Measurements from ENCODE around the gene SLC22A5.
"Not testable (repeated sequence)": the region's sequence is repeated elsewhere in the genome, so short reads cannot be mapped to it uniquely, and the experiment has no call there.

The SLC22A5 gene

DNA sequence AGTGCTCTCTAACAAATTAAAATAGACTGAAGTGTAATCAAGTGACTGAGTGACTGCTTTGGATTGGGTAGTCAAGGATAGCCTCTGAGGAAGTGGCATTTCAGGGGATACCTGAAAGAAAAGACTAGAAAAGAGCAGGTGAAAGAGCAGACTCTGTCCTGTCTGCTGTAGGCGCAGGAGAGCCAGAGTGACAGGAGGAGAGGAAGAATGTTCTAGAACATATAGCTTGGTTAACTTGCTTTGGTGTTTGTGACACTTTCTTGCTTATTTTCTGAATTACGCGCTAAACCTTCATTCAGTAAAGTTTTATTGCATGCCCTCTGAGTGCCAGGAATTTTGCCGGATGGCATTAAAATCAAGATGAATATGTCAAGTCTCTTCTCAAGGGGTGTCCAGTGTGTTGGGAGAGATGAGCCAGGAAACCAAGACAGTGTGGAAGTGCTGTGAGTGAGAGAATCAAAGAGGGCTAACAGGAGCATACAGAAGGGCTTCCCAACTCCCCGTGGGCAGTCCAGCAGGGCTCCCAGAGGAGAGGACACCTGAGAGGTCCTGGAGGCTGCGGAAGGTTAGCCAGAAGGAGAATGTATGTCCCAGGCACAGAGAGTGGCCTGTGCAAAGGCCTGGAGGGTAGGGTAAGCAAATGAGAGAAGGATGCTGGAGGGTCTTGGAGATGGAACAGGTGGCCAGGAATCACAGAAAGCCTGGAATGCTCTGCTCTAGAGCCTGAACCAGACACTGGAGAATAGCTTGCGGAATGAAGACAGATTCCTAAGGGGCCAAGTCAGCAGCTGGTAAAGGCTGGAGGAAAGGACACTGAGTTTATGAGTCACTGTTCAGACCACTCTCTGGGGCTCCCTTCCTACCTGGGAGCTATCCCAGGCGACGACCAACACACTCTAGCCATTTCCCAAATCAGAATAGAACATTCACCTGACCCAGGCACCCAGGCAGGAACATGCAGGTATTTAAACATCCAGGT is 59.3 kb downstream of the SLC22A5 start:
- DNase-seq, result no peak

DNA sequence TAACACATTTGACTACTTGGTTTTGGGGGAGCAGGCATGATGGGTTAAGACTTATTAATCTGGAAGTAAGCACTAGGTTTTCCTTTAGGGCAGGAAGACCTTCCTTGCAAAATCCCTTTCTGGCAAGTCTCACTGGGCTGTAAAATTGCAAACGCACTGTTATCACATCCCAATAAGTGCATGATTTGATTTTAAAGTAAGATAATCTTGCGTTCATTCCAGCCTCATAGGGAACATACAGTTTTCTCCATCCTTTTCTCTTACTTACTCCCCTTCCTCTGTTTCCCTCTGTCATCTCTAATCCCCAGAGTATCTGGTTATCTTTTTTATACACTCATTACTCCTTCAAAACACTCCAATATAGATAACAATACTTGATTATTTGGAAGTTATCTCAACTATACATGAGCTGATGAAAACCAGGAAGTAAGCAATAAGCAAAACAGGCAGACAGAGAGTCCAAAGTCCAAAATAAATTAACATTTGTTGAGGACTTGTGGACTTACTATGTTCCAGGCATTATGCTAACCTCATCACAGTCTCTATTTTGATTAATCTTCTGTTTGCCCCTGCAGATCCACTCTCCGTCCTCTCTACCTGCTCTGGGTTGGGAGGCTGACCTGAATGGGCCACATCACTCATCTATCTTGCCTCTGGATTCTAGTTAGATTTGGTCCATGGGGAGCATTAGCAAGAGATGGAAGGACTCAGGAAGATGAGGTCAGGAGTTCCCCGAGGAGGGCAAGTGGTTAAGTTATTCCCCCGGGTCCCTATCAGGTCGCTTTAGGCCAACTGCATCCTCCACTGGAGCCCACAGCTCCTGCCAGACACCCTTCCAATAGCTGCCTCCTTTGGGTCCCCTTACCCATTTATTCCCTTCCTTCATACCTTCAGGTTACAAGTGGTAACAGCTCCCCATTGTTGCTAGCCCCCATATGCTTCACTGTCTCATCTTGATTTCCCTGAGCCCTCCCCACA is 60.2 kb downstream of the SLC22A5 start:
- no peak for DNase-seq

DNA sequence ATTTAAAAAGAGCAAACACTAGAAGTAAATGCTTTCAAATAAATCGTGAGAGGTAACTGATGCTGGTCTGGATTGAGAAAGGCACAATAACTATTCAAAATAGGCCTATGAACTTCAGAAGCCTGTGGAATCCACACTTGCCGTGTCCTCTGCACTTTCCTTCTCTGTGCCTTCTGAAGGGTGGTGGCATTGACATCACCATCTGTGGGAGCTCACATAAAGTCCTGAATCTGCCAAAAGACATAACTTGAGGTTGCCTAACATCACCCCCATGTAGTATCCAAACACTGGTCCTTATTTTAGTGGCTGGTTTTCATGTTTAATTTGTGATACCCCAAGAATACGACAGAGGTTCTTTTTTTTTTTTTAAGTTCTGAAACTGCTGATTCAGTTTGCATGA is 61.2 kb downstream of the SLC22A5 start:
- no peak for DNase-seq

DNA sequence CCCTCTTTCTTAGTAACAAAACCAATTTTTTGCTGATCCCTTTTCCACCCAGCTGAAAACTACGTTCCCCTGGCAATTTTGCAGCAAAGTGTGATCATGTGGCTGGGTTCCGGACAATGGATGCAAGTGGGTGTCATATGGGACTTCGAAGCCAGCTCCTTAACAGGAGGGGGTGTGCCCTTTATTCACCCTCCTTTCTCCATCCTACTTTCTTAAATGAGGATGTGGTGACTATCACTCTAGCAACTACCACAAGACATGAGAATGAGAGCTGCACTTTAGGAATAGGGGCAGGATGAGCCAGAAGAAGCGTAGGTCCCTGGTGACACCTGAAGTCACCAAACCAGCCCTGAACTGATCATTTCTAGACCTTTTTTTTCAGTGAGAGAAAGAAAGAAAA is 62.1 kb downstream of the SLC22A5 start:
- no peak for DNase-seq

DNA sequence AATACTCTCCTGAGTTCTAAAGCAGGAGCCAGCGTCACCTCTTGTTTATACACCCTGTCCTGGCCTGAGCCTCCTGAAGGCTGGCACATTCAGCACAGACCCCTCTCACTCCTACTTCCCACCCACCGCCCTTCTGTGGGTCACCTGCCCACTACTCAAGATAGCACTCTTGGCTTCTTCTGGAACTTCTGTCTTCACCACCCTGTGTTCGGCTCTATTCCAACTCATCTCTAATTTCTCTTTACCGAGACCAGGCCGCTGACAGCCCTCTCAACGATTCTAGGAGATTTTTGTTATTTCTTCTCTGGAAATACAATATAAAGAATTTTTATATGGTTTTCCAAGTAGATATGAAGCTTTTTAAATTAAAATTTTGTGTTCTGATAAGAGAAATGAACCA is 63.6 kb downstream of the SLC22A5 start:
- DNase-seq, result no peak

DNA sequence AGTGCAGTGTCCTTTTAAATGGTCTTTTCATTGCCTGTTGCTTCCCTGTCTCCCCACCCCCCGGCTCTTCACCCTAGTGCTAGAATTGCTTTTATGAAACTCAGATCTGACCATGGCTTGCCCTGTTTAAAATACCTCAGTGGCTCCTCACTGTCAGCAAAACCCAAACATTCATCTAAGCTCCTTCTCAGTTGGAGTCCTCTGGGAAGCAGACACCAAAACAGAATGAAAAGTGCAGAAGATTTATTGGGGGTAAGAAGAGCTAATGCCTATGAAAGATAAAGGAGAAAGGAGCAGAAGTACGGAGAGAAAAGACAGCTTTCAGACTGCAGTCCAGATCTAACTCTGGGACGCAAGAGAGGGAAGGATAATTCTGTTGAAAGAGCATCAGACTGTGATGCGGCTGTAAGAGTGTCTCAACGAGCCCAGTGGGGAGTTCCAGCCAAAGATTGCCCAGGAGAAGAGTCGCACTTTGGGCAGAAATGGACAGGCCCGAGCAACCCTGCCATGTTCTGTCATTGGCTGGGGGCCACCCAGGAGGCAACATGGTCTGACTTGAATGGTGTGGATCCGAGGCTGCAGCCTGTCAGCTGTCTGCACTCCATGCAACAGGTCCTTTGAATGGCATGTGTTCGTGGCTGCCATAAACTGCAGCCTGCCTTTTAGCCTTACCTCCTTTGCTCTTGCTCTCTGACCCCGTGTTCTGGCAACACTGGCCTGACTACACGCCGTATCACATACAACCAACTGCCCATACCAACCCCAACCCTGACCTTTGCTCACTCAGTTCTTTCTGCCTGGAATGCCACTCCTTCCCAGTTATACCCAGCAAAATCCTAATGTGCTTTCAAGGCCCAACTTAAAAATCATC is 65.1 kb downstream of the SLC22A5 start:
- DNase-seq, result no peak

DNA sequence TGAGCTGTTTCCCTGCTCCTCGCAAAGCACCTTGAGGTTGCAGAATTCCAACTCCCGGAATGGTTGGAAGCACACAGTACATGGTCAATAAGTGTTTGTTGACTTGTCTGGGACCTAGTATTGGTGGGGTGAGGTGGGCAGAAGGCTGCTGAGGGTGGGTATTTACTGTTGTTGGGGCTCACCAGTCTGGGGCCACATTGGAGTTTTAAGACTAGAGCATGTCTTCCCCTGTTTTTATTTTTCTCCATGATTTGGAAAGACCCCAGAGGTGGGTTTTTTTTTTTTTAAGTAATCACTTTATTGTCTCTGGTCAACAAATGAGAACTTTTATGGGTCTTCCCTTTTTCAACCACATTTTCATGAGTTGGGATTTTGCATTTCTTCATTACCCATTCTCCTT is 65.9 kb downstream of the SLC22A5 start:
- DNase-seq, result no peak

DNA sequence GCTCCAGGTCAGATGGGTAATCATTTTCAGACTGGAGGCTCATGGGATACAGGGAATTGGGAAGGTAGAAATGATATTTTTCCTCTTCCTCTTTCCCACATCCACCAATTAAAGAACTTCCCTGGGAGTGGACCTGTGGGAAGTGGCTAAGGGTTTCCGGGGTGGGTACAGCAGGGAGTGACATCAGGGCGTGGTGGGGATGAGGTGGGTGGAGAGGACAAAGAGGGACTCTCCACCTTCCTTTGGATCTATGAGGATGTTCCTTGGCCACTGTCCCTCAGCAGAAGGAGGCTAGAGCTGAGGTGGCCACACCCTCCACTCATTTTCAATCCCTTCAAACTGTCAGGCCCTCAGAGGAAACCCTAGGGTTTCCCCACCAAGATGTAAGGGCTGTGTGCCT is 66.4 kb downstream of the SLC22A5 start:
- DNase-seq, result no peak

DNA sequence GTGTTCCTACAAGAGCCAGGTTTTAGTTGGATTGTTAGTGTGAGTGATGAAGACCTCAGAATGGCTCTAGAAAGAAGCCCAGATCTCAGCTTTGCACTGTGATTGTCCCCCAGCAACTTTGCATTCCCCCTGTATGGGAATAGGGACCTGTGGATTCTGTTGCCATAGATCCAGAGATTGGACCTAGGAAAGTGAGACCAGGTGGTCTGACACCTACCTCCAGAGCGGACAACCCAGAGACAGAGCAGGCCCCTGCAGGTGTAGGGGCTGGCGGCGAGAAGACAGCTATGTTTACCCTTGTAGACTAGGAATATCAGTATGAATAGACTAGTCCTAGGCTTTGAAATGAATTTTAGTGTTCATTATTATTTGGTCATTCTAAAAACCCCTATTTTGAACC is 67.4 kb downstream of the SLC22A5 start:
- no peak for DNase-seq

DNA sequence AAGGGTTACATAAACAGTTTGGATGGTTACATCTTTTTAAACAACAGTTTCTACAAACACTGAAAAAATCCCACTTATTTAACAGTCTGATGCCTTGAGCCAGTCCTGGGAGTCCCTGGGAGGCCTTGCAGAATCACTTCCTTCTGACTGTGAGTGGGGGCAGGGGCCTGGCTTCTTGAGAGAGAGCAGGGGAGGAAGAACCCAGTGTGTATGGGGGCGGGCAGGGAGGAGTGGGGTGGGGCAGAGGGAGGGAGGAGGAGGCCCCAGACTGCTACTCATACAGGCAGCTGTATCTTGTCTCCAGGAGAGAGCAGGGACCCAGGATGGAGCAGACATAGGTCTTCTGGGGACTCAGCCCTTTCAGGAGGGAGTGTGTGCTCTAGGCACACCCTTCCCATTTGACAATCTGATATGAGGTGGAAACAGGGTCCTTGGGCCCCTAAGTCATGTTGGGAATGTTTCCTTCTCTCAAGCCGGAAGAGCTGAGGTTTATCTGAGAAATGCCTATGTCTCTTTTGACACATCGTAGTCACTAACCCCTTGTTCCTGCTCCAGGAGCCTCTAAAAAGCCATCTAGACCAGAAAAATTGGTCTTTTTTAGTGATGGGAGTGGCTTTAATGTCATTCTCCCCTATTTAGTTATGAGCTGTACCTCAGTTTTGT is 68.2 kb downstream of the SLC22A5 start:
- DNase-seq, result no peak

DNA sequence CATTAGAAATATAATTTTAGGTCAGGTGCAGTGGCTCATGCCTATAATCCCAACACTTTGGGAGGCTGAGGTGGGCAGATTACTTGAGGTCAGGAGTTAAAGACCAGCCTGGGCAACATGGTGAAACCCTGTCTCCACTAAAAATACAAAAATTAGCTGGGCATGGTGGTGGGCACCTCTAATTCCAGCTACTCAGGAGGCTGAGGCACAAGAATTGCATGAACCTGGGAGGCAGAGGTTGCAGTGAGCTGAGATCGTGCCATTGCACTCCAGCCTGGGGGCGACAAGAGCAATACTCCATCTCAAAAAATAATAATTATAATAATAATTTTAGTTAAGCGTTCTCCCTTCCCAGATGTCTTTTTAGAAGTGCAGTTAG is 68.7 kb downstream of the SLC22A5 start:
- not testable (repeated sequence) for DNase-seq

DNA sequence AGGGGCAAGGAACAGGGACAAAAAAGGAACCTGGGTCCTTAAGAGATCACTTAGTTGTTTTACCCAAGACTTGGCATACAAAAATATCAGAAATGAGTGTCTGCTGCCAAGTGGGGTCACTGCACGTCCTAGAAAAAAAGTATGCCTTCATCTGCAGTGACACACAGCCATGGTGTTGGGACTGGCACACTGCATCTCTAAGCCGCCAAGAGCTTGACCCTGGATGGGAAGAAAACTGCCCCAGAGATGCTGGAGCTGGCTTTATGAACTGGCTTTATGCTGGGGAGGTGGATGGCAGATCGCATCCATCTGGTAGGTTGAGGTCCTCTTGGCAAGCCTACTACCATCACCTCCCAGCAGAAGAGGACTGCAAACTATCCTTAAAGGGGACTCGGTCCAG is 69.4 kb downstream of the SLC22A5 start:
- no peak for DNase-seq

DNA sequence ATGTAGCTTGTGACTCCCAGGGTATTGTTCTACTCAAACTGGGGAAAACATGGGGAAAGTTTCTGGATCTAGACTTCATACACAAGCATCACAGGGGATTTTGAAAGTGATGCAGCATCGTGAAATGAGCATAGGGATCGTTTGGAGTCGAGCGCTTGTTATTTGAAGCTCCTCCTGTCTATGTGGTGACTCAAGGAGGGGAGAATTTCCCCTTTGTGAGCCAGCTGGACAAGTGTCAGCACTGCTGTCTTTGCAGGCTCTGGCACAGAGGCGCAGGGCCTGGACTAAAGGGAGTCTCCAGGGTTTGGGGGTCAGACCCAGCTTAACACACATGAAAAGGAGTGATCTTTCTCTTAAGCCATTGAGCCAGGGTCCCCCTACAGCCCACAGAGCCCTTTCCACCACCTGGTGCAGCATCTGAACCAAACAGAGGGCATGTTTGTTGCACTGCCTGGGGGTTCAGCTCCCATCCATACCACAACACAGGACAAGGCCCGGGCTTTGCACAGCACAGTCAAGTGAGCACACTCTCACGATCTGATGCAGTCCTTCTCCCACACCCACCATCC is 70.1 kb downstream of the SLC22A5 start:
- DNase-seq, result no peak

DNA sequence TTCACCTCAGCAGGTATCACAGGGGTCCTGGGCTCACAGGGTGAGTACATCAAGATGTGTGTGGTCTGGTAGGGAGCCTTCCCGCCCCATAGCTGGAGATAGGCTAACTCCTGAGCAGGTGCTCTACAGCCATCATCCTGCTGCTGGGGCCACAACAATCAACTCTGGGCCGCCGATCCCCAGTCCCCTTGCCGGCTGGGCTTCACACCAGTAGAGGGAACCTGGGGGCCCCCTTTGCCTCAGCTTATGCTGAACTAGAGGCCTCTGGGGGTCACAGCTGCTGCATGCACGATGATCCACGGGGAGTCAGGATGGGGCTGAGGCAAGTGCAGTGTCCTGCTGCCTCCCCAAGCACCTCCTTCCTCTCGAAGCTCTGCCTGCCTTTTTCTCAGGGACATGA is 74.6 kb downstream of the SLC22A5 start:
- DNase-seq, result no peak
